ENCODE results near the gene JMY. TPM values are rescaled to one million over a fixed set of nuclear protein-coding genes. Genes with fewer than 3 reads are reported as not detected.

JMY gene
- total RNA-seq, 1 experiment from 2014 or later = 15.6 TPM

DNA sequence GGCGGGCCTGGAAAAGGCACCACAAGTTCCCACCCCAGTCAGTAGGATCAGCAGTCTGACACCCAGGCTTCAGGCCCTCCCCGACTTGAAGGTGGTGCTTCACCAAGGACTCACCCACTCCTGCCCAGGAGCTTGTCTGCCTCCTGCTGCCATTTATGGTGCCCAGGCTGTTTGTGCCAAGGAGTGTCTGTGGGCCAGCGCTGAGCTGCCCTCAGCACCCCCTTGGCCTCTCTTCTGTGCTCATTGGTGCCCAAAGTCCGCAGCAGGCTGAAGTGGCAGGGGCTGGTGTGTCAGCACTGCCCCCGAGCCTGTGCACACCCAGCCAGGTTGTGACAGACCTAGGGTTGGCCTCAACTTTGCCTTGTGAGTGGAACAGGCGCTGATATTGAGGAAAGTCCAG, 23.5 kb downstream of the JMY start:
- H3K36me3 ChIP-seq (ENCODE audit: control insufficient read depth in 1 of 2, insufficient read depth in 2 of 2, low read length in 2 of 2) = no peaks in the 10 kb centered on the region
- no peak overlapping the region for H3K9ac ChIP-seq (ENCODE audit: low read length)
- no TSS peak for BruUV-seq (replicated peaks)
- DNase-seq (ENCODE audit: low read depth, low spot score) (no peak), ATAC-seq (no peak)
- H4K20me1 ChIP-seq (ENCODE audit: insufficient read depth) = no peaks in the 10 kb centered on the region
- POLR2A ChIA-PET = no interaction called here
- RAD21 ChIA-PET (ENCODE audit: low non-redundant PET in 1 of 2, low total read pairs in 2 of 2, uncharacterized antibody in 2 of 2, unreplicated experiment in 2 of 2) = no interaction called here
- TF ChIP-seq, protein P1, sequence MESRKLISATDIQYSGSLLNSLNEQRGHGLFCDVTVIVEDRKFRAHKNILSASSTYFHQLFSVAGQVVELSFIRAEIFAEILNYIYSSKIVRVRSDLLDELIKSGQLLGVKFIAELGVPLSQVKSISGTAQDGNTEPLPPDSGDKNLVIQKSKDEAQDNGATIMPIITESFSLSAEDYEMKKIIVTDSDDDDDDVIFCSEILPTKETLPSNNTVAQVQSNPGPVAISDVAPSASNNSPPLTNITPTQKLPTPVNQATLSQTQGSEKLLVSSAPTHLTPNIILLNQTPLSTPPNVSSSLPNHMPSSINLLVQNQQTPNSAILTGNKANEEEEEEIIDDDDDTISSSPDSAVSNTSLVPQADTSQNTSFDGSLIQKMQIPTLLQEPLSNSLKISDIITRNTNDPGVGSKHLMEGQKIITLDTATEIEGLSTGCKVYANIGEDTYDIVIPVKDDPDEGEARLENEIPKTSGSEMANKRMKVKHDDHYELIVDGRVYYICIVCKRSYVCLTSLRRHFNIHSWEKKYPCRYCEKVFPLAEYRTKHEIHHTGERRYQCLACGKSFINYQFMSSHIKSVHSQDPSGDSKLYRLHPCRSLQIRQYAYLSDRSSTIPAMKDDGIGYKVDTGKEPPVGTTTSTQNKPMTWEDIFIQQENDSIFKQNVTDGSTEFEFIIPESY (IDR thresholded peaks at IDR 0.05; ENCODE audit: extremely low read depth, insufficient replicate concordance, low read length) = no peak
- TF ChIP-seq, protein P2, sequence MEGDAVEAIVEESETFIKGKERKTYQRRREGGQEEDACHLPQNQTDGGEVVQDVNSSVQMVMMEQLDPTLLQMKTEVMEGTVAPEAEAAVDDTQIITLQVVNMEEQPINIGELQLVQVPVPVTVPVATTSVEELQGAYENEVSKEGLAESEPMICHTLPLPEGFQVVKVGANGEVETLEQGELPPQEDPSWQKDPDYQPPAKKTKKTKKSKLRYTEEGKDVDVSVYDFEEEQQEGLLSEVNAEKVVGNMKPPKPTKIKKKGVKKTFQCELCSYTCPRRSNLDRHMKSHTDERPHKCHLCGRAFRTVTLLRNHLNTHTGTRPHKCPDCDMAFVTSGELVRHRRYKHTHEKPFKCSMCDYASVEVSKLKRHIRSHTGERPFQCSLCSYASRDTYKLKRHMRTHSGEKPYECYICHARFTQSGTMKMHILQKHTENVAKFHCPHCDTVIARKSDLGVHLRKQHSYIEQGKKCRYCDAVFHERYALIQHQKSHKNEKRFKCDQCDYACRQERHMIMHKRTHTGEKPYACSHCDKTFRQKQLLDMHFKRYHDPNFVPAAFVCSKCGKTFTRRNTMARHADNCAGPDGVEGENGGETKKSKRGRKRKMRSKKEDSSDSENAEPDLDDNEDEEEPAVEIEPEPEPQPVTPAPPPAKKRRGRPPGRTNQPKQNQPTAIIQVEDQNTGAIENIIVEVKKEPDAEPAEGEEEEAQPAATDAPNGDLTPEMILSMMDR (IDR thresholded peaks at IDR 0.05 in 2 of 3, conservative IDR thresholded peaks at IDR 0.05 in 1 of 3; ENCODE audit: borderline replicate concordance in 1 of 3, insufficient read depth in 1 of 3, low read depth in 2 of 3, low read length in 2 of 3) = no peak
- TF ChIP-seq SRF (IDR thresholded peaks at IDR 0.05; ENCODE audit: low read depth) (no peak), YY1 (IDR thresholded peaks at IDR 0.05; ENCODE audit: extremely low read depth, insufficient replicate concordance, low read depth, low read length) (no peak), CBX3 (IDR thresholded peaks at IDR 0.05; ENCODE audit: low read depth) (no peak), FOSL1 (IDR thresholded peaks at IDR 0.05; ENCODE audit: low read depth) (no peak), CEBPB (IDR thresholded peaks at IDR 0.05; ENCODE audit: low read depth) (no peak), SIN3A (IDR thresholded peaks at IDR 0.05; ENCODE audit: low read depth) (no peak), SP1 (IDR thresholded peaks at IDR 0.05; ENCODE audit: low read depth) (no peak), EZH2 (IDR thresholded peaks at IDR 0.05) (no peak), MAX (IDR thresholded peaks at IDR 0.05) (no peak), JUND (IDR thresholded peaks at IDR 0.05) (no peak), TCF7L2 (IDR thresholded peaks at IDR 0.05; ENCODE audit: borderline replicate concordance, extremely low read depth, insufficient read depth, insufficient read length) (no peak)
- H3K9me2 ChIP-seq (ENCODE audit: insufficient read depth) = no peaks in the 10 kb centered on the region
- H3K27me3 ChIP-seq (ENCODE audit: insufficient read depth, low read length) = no peaks in the 10 kb centered on the region
- no peak overlapping the region for H3K4me2 ChIP-seq (ENCODE audit: low read length)
- H2AFZ ChIP-seq (ENCODE audit: low read depth, low read length, poor library complexity, severe bottlenecking) = no peak overlapping the region
- intact Hi-C loops (cut with micrococcal nuclease) = no loop called here
- H3K4me3 ChIP-seq (replicated peaks in 1 of 2; ENCODE audit: low read depth in 1 of 2, low read length in 2 of 2) = no peak overlapping the region
- peaks cover 30% of the 10 kb centered on the region for H3K79me2 ChIP-seq (ENCODE audit: insufficient read depth, low read length)
- H3K27ac ChIP-seq (ENCODE audit: low read depth, low read length) = no peak overlapping the region
- peaks cover 3 to 9% of the 10 kb centered on the region in 2 experiments; a peak in 3 of 4 replicates for H3K4me1 ChIP-seq (ENCODE audit: control insufficient read depth in 1 of 2, insufficient read depth in 2 of 2, low read length in 2 of 2)
- CTCF ChIA-PET = no interaction called here
- H3K9me3 ChIP-seq (ENCODE audit: control insufficient read depth in 1 of 2, insufficient read depth in 1 of 2, low read depth in 1 of 2, low read length in 2 of 2) = no peaks in the 10 kb centered on the region

Data from HCT116 (cell line).